Kidney capillary endothelial cell (primary cell): ENCODE results near the gene HPSE2.

Experiments
- DNase-seq: peaks from one replicate; pipeline ENCODE4 v3.0.0-alpha.2; 2018; ENCODE audit warnings: low spot score

HPSE2 gene

DNA sequence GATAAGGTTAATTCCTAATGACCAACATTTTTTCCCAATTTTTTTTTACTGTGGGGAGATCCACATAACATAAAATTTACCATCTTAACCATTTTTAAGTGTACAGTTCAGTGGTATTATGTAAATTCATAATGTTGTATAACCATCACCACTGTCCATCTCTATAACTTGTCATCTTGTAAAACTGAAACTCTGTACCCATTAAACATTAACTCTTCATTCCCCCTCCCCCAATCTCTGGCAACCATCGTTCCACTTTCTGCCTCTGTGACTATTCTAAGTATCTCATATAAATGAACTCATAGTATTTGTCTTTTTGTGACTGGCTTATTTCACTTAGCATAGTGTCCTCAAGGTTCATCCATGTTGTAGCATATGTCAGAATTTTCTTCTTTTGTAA, 742.9 kb downstream of the HPSE2 start:
- DNase-seq = no peak

- no peak for DNase-seq
Measured at GRCh38 chr10:98489561-98490481, 745.8 kb downstream of the HPSE2 start.

GRCh38 chr10:98488669-98489430, 746.8 kb downstream of the HPSE2 start:
- no peak for DNase-seq

DNA sequence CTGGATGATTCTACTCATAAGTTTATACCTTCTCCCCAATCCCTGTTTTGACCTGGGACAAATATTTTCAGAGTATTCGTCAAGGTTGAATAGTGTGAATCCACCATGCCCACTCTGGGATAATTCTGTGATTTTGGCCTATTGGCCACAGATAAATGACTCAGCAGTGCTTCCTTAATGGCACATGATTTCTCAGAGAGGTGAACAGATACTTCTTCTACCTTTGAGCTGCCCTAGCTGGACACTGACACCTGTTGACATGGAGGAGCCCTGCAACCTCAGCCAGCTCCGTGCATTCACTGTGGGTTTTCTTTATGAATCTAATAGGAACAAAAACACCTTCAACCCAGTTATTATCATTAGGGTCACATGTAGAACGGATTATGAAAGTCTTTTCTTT, 748.0 kb downstream of the HPSE2 start:
- DNase-seq = no peak

DNA sequence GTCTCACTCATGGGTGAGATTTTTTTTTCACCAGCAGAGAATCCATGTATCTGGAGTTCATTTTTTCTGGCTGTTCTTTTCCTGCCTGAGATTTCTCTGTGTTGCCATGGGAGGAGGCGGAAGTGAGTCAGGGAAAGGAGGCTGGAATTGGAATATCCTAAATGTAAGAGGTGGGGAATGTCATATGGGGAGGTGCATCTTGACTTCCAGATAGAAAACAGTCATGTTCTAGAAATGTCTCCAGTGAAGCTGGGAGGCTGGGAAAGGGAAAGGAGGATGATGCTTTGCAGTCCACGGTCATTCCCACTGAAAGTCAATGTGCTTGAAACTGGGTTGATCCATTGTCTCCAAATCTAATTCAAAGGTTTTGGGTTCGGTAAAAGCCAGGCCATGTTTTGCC, 749.2 kb downstream of the HPSE2 start:
- DNase-seq = peak; percentile 14

GRCh38 chr10:98485959-98486358, 749.7 kb downstream of the HPSE2 start:
- no peak for DNase-seq

- no peak for DNase-seq
Measured at GRCh38 chr10:98483658-98484057, 752.0 kb downstream of the HPSE2 start.

GRCh38 chr10:98482096-98482495, 753.6 kb downstream of the HPSE2 start:
- no peak for DNase-seq

- no peak for DNase-seq
Measured at GRCh38 chr10:98481404-98481945, 754.2 kb downstream of the HPSE2 start.

DNA sequence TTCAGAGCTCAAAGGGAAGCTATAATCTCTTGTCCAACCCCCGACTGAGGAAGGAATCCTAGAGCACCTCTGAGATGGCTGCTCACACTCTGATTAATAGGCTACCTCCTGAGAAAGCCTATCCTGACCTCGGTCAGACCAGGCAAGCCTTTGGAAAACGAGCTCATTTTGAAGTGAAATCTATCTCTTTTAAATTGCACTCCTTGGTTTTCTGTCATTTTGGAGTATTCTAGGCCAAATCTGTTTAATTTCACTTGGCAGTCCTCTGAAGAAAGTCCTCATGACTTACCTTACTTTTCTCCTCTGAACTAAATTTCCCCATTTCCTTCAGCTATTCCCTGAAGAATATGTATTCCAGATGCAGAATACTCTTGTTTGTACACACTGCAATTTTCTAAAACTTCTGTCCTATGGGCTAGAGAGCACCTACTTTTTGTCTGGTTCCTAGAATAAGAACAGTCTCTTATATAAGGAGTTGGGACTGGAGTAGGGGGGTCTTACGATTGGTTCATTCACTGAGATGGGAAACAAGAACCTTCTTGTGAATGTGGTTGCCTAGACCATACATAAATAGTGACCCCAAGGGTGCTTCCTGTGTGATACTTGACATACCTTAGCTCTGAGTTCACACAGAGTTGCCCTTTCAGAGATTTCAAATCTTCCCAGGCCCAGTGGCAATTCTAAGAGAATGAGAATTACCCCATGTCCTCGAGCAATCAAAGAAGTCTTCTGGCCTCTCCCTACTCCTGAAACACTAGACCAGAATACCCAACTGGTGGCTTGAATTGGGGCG, 757.0 kb downstream of the HPSE2 start:
- no peak for DNase-seq

GRCh38 chr10:98477861-98478260, 757.8 kb downstream of the HPSE2 start:
- no peak for DNase-seq

- no peak for DNase-seq
Measured at GRCh38 chr10:98474628-98475027, 761.0 kb downstream of the HPSE2 start.

DNA sequence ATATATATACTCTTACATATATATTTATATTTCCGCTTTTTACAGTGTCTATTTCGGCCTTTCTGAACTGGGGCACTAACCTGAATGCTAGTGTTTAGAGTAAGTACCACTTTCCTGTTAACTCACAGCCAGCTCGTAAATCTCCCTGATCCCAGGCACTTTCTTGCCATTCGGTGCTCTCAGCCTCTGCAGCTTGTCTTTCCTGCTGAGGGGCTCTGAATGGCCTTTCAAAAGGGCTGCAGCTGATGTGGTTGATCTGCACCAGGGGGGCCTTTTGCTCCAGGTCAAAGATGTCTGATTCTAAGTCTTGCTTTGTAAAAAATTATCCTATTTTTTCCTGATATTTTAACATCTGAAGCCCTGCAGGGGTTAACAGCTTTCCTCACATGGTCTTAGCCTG, 763.5 kb downstream of the HPSE2 start:
- DNase-seq = no peak

GRCh38 chr10:98470850-98471249, 764.8 kb downstream of the HPSE2 start:
- no peak for DNase-seq

DNA sequence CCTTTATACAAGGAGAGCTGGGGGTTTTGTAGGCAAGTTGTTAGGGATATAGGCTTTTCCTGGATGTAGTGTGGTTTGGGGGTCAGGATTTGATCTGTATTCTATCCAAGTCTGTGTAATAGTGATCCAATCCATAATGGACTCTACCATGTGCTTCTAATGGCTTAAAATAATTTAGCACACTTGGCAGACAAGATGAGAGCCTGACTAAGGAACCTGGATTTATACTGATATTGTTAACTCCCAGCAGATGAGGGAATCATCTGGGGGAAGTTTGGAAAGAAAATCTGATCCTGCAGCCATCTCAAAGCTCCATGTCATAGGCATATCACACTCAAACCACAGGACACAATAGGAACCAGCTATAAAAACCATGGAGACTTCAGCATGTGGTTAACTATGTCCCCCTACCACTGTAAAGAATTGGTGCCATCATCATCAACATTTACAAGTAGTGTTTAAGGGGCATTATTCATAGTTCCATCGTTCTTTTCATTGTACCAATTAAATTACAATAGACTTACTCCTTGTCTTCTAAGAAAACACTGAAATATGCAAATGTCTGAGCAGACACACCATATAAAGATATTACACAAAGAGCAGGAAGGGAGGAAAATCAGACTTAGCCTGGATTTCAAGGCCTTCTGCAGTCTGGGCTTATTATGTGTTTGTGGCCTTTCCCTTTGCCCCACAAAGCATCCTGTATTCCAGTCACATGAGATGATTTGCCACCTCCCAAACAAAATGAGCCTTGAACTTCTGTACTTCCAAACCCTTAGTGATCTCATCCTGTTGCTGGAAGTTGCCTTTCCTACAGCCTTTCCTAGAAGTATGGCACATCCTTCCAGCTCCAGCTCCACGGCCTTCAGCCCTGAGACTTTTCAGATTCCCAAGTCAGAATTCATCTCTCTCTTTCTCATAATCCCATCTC, 766.4 kb downstream of the HPSE2 start:
- no peak for DNase-seq

- peak; percentile 46 for DNase-seq
Measured at GRCh38 chr10:98467506-98468318, 767.9 kb downstream of the HPSE2 start.

- DNase-seq = no peak
Measured at GRCh38 chr10:98466861-98467505, 768.7 kb downstream of the HPSE2 start.

GRCh38 chr10:98465866-98466265, 769.8 kb downstream of the HPSE2 start:
- no peak for DNase-seq

DNA sequence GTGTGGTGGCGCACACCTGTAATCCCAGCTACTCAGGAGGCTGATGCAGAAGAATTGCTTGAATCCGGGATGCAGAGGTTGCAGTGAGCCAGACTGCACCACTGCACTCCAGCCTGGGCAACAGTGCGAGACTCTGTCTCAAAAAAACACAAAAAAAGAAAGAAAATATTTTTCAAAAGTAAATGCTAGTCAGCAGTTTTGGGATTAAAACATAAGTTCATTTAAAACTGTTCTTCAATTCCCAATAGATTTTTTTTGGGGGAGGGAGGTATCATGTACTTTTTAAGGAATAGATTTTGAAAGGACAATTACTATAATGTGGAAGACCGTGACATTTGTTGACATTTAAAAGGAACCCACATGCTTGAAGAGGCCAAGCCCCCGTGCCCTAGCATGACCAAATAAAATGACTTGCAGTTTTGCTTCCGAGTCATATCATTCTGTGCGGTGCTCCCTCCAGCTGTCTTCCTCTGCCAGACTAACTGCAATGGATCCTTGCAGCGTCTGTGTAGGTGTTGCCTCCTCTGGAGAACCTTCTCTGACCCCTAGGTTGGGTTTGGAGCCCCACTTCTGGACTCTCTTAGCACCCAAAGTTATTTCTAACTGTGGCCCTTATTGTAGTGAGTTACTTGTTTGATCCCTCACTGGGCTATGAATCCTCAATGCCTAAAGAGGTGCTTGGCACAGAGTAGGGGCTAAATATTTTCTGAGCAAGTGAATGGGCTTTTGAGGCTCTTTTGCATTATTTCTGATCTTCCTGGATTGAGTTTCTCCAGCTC, 771.5 kb downstream of the HPSE2 start:
- DNase-seq = no peak
